Muscle of leg (tissue), 11 donors: ENCODE data around the gene NT5DC4. TPM values are rescaled to one million over a fixed set of nuclear protein-coding genes. Genes with fewer than 3 reads are reported as not detected.

Experiments used
- DNase-seq: peaks from one replicate; pipeline ENCODE4 v3.0.0; 2013
- H3K27ac ChIP-seq: one replicate; pipeline ENCODE4 v1.5.1; 2013; ENCODE audit warnings: mild to moderate bottlenecking, low read length, control low read depth
- H3K27me3 ChIP-seq: one replicate; pipeline ENCODE4 v1.6.1; 2013; ENCODE audit warnings: low read length; ENCODE audit not compliant: control insufficient read depth, insufficient read depth
- H3K36me3 ChIP-seq: one replicate; pipeline ENCODE4 v1.6.1; 2013; ENCODE audit warnings: low read length; ENCODE audit not compliant: control insufficient read depth, insufficient read depth
- H3K4me1 ChIP-seq: one replicate; pipeline ENCODE4 v1.6.1; 2013; ENCODE audit warnings: low read length; ENCODE audit not compliant: control insufficient read depth, insufficient read depth
- H3K4me3 ChIP-seq: one replicate; pipeline ENCODE4 v1.5.1; 2013; ENCODE audit warnings: low read length, control low read depth
- H3K9me3 ChIP-seq: replicated peaks from 2 replicates; pipeline ENCODE4 v1.6.1; 2013; ENCODE audit warnings: low read depth, low read length; ENCODE audit not compliant: control insufficient read depth
- WGBS: methylation state at CpG from one replicate; pipeline ENCODE4 v1.1.5; 2013; ENCODE audit warnings: missing lambda C conversion rate; ENCODE audit not compliant: insufficient coverage; 5-methylcytosine and 5-hydroxymethylcytosine counted together
- polyA plus RNA-seq, 8 donors: library from polyadenylated mRNA; unstranded; fragments of 120-200 nt; gene quantifications; one replicate each; pipeline versions ENCODE4 v1.2.1 to v1.2.3, GENCODE V29; 2013; ENCODE audit warnings: inconsistent platforms in 1 of 8, low replicate concordance in 1 of 8; ENCODE audit not compliant: insufficient read length in 8 of 8, insufficient read depth in 1 of 8
- total RNA-seq: library from RNA; stranded (reverse); fragments of 120-200 nt; gene quantifications from one replicate; pipeline ENCODE4 v1.2.4, GENCODE V29; 2013

Gene NT5DC4
- total and polyA plus RNA-seq, 9 donors = 0.08 to 0.11 TPM; not detected in 7

GRCh38 chr2:112765251-112765650, 44.4 kb downstream of the NT5DC4 start:
- no CpG with 5 or more reads among the region's 4 CpGs for WGBS
- no peaks in the 10 kb centered on the region for H3K36me3 ChIP-seq
- H3K4me3 ChIP-seq = peak overlapping the region; percentile 85
- H3K27ac ChIP-seq = peak overlapping the region; percentile 47
- no peaks in the 10 kb centered on the region for H3K9me3 ChIP-seq
- H3K27me3 ChIP-seq = no peaks in the 10 kb centered on the region
- DNase-seq = peak; percentile 12
- peaks cover 8% of the 10 kb centered on the region for H3K4me1 ChIP-seq

- 75% methylated on average over 2 of the region's 6 CpGs for WGBS
- H3K27ac ChIP-seq = no peak overlapping the region
- no peaks in the 10 kb centered on the region for H3K27me3 ChIP-seq
- no peak overlapping the region for H3K4me3 ChIP-seq
- DNase-seq = peak; percentile 14
- peaks cover 8% of the 10 kb centered on the region for H3K4me1 ChIP-seq
- no peaks in the 10 kb centered on the region for H3K36me3 ChIP-seq
- H3K9me3 ChIP-seq = no peaks in the 10 kb centered on the region
Observed at GRCh38 chr2:112767693-112768330, 47.0 kb downstream of the NT5DC4 start.

GRCh38 chr2:112768432-112768831, 47.6 kb downstream of the NT5DC4 start:
- Histone ChIP-seq H3K27me3 (no peaks in the 10 kb centered on the region), H3K27ac (no peak overlapping the region), H3K4me3 (no peak overlapping the region), H3K9me3 (no peaks in the 10 kb centered on the region), H3K4me1 (peaks cover 6% of the 10 kb centered on the region), H3K36me3 (no peaks in the 10 kb centered on the region)
- no CpG with 5 or more reads among the region's 1 CpG for WGBS
- no peak for DNase-seq

GRCh38 chr2:112772322-112772721, 51.5 kb downstream of the NT5DC4 start:
- 45% methylated on average over 1 of the region's 4 CpGs for WGBS
- no peak overlapping the region for H3K27ac ChIP-seq
- DNase-seq = peak; percentile 49

GRCh38 chr2:112772911-112773475, 52.2 kb downstream of the NT5DC4 start:
- Histone ChIP-seq H3K27me3 (no peaks in the 10 kb centered on the region), H3K9me3 (no peaks in the 10 kb centered on the region), H3K27ac (no peak overlapping the region), H3K4me1 (no peaks in the 10 kb centered on the region), H3K4me3 (no peak overlapping the region), H3K36me3 (no peaks in the 10 kb centered on the region)
- no peak for DNase-seq
- 100% methylated on average over 1 of the region's 2 CpGs for WGBS

More at GRCh38 chr2:112772322-112772721, 51.5 kb downstream of the NT5DC4 start:
- Histone ChIP-seq H3K4me3 (no peak overlapping the region), H3K9me3 (no peaks in the 10 kb centered on the region), H3K27me3 (no peaks in the 10 kb centered on the region), H3K36me3 (no peaks in the 10 kb centered on the region), H3K4me1 (no peaks in the 10 kb centered on the region)

- no peaks in the 10 kb centered on the region for H3K36me3 ChIP-seq
- no peak overlapping the region for H3K27ac ChIP-seq
- DNase-seq = no peak
- H3K9me3 ChIP-seq = no peaks in the 10 kb centered on the region
- H3K4me3 ChIP-seq = no peak overlapping the region
- H3K27me3 ChIP-seq = no peaks in the 10 kb centered on the region
- H3K4me1 ChIP-seq = no peaks in the 10 kb centered on the region
- WGBS = no CpG with 5 or more reads among the region's 2 CpGs
Observed at GRCh38 chr2:112773556-112773955, 52.7 kb downstream of the NT5DC4 start.

- no peaks in the 10 kb centered on the region for H3K9me3 ChIP-seq
- DNase-seq = no peak
- no peaks in the 10 kb centered on the region for H3K4me1 ChIP-seq
- H3K36me3 ChIP-seq = no peaks in the 10 kb centered on the region
- 92% methylated on average over 2 of the region's 3 CpGs for WGBS
- no peak overlapping the region for H3K27ac ChIP-seq
- H3K4me3 ChIP-seq = no peak overlapping the region
- no peaks in the 10 kb centered on the region for H3K27me3 ChIP-seq
Observed at GRCh38 chr2:112774536-112775285, 53.9 kb downstream of the NT5DC4 start.

GRCh38 chr2:112776113-112776512, 55.3 kb downstream of the NT5DC4 start:
- no peak overlapping the region for H3K4me3 ChIP-seq
- H3K9me3 ChIP-seq = no peaks in the 10 kb centered on the region
- no CpG with 5 or more reads among the region's 3 CpGs for WGBS
- no peak overlapping the region for H3K27ac ChIP-seq
- H3K36me3 ChIP-seq = no peaks in the 10 kb centered on the region
- H3K4me1 ChIP-seq = no peaks in the 10 kb centered on the region
- no peaks in the 10 kb centered on the region for H3K27me3 ChIP-seq
- DNase-seq = no peak

GRCh38 chr2:112777036-112777435, 56.2 kb downstream of the NT5DC4 start:
- no peaks in the 10 kb centered on the region for H3K4me1 ChIP-seq
- no peak for DNase-seq
- no peaks in the 10 kb centered on the region for H3K27me3 ChIP-seq
- H3K36me3 ChIP-seq = no peaks in the 10 kb centered on the region
- no peak overlapping the region for H3K27ac ChIP-seq
- H3K9me3 ChIP-seq = no peaks in the 10 kb centered on the region
- no peak overlapping the region for H3K4me3 ChIP-seq

GRCh38 chr2:112779598-112779997, 58.8 kb downstream of the NT5DC4 start:
- no peaks in the 10 kb centered on the region for H3K36me3 ChIP-seq
- no peaks in the 10 kb centered on the region for H3K4me1 ChIP-seq
- no peak for DNase-seq
- no peaks in the 10 kb centered on the region for H3K27me3 ChIP-seq
- WGBS = no CpG with 5 or more reads among the region's 1 CpG
- no peak overlapping the region for H3K27ac ChIP-seq
- no peaks in the 10 kb centered on the region for H3K9me3 ChIP-seq
- H3K4me3 ChIP-seq = no peak overlapping the region
